GM18507 (cell line): ENCODE results near the gene CATSPERE.
"Not testable (repeated sequence)": the region's sequence is repeated elsewhere in the genome, so short reads cannot be mapped to it uniquely, and the experiment has no call there.

Source experiments
- DNase-seq: peaks from one replicate; pipeline ENCODE4 v3.0.0; 2011; ENCODE audit warnings: low read depth; ENCODE audit not compliant: insufficient read length; ENCODE audit errors: extremely low spot score
- FAIRE-seq: peaks from 2 replicates; lab custom pipeline; 2011; peaks lifted over from hg19 to GRCh38; lab: Jason Lieb, UNC

The CATSPERE gene

DNA sequence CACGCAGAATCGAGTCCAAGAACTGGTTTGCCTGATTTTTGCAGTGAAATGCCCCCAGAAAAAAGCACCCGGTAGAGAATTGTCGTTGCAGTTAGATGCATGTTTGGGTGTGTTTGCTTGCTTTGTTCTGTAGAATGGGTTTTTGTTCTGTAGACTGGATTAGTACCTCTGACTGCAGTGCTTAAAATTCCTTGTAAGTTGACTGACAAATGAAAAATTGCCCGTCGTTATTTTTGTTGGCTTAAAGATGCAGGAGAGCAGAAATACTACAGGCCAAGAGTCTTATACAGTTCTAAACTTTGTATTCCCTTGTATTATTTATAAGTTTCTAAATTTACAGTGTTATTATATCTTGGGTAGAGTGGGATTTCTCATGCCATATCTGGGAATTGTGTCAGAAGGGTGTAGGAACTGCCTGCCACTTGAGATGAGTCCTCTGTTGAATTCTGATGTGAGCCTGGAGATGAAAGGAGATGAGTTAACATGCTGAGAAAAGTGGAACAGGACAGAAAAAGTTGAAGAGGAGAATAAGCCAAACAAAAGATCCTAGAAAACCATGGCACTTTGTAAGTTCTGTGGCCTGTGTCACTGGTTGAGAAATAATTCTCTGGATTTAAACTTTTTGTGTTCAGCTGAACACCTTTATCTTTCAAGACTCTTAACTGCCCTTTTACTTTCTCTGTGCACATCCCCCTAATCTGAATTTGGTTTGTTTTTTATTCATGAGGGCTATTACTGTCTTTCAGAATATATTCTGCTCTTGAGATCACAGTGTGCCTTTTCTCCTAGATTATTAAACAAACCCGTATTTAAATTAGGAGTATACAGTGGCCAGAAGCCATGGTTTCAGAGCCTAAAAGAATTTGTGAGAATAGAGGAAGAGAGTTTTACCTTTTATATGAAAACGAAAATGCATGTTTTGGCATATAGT lies 193.3 kb downstream of the CATSPERE start:
- DNase-seq (no peak), FAIRE-seq (no peak)

- DNase-seq: no peak
- no peak for FAIRE-seq
Observed at GRCh38 chr1:244655186-244655585, 194.1 kb downstream of the CATSPERE start.

DNA sequence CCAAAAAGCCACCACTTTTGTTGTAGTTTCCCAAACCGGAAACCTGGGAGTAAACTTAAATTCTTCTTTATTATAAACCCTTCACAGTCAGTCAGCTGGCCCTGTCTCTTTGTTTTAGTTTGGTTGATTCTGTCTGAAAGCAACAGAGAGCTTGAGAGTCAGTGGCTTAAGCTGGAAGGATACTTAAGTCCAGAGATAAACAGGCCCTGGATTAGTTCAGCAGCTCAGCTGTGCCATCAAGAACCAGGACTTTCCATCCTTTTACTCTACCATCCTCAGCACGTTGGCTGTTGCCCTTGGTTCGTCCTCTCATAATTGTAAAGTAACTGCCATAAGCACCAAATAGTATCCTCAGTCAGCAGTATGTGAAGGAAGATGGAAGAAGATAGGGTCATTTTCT lies 196.3 kb downstream of the CATSPERE start:
- DNase-seq: no peak
- FAIRE-seq: no peak

DNA sequence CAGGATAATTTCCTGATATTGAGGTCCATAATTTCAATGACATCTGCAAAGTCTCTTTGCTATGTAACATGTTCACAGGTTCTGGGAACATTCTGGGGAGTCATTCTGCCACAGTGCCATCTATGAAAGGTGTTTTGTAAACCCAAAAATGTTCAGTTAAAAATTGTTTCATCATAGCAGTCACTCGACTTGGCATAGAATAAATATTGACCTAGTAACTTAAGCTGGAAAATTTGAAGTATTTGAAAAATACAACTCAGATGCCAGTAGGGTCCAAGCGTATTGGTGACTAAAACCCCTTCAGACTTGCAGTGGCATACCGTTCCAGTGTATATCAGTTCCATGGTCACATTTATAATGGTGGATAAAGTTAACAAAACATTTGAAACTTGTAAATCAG lies 198.6 kb downstream of the CATSPERE start:
- DNase-seq: no peak
- no peak for FAIRE-seq

DNA sequence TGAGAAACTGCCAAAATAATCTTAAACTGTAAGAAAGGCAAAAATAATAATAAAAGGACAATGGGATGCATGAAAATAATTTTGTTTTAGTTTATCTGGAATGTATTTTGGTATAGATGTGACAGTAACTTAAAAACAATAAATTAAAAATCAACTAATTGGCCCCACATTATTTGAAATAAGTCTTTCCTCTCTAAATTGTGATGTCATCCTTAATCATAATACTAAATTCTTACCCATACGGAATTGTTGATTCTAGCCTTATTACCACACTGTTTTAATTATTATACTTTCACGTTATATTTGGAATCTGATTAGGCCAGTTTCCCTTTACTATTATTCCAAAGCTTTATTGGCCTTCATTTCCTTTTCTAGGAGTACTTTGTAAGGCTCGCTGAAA lies 199.5 kb downstream of the CATSPERE start:
- DNase-seq (no peak), FAIRE-seq (no peak)

- not testable (repeated sequence) for DNase-seq, FAIRE-seq
Observed at GRCh38 chr1:244661569-244662312, 200.7 kb downstream of the CATSPERE start.

DNA sequence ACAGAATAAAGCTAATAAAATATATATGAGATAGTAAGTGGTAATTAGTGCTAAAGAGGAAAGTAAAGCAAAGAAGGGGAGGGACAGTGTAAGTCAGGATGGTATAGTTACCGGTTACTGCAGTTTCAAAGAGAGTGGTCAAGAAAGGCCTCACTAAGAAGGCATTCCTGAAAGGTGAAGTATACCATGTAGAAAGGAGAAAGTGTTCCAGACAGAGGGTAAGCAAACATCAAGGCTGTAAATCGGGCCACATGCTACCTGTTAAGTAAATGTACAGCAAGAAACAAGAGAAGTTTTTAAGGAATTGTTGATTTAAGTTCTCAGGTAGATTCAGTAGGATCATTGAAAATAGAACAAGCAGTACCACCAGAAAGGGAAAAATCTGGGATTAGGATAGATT lies 201.5 kb downstream of the CATSPERE start:
- FAIRE-seq: no peak

GRCh38 chr1:244664353-244664752 lies 203.3 kb downstream of the CATSPERE start:
- DNase-seq (no peak), FAIRE-seq (no peak)

More for the DNA sequence above, 201.5 kb downstream of the CATSPERE start:
- DNase-seq: no peak

DNA sequence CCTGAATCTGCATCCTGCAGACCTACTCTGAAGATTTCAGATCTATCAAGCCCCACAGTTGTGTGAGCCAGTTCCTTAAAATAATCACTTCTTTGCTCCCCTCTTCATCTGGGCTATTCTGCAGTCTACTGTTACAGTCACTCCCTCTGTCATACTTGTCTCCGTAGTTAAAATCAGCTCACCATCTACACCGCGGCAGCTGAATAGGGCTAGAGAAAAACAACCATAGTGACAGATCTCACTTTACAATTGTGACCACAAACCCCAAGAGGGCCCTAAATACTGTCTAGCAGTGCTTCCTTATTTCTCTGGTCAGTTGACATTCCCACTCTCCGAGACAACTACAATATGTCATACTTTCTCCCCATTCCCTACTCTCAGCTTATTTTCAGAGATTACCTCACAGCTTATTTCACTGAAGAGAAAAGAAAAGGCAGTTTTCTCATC lies 204.7 kb downstream of the CATSPERE start:
- DNase-seq: no peak
- FAIRE-seq: peak; percentile 78

- FAIRE-seq: not testable (repeated sequence)
Observed at GRCh38 chr1:244666672-244667418, 205.8 kb downstream of the CATSPERE start.

GRCh38 chr1:244667797-244668196 lies 206.7 kb downstream of the CATSPERE start:
- no peak for FAIRE-seq
- no peak for DNase-seq

More at GRCh38 chr1:244666672-244667418, 205.8 kb downstream of the CATSPERE start:
- DNase-seq: not testable (repeated sequence)

DNA sequence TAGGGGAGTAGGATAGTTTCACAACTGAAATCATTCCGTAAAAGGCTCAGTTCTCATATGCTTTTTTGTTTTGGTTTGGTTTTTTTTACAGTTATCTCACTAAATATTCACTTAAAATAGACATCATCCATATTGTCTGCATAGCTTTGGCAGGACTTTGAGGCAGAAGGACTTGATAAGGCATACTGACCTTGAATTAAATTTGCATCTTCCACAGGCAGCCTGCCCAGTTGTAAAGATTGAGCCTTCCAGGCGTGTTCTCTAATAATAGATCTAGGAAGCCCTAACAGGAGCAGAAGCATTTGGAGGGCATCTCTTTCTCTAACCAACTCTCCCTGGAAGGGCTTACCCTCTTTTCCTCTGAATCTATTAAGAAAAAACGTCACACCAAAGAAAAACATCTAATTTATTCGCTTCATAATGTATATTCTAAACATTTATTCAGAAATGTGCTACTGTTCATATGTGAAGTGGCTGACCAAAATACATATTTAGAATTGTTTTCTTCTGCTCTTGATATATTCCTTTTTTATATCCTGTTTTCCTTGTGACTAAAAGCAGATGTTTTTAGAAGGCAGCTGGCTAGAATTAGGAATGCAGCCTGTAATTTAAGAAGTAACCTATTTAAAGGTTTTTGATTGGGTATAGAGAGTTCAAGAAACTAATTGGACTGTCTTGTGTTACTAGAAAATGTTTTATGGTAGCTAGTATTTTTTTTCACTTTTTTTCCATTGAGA lies 212.0 kb downstream of the CATSPERE start:
- DNase-seq (no peak), FAIRE-seq (no peak)

DNA sequence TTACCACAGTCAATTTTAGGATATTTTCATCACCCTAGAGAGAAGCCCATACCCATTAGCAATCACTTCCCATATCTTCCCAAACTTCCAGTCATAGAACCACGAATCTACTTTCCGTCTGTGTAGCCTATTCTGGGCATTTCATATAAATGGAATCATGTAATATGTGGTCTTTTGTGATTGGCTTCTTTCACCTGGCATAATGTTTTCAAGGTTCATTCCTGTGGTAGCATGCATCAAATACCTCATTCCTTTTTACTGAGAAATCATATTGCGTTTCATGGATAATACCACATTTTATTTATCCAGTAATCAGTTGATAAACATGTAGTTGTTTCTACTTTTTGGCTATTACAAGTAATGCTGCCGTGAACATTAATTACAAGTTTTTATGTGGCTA lies 213.4 kb downstream of the CATSPERE start:
- DNase-seq (no peak), FAIRE-seq (no peak)

DNA sequence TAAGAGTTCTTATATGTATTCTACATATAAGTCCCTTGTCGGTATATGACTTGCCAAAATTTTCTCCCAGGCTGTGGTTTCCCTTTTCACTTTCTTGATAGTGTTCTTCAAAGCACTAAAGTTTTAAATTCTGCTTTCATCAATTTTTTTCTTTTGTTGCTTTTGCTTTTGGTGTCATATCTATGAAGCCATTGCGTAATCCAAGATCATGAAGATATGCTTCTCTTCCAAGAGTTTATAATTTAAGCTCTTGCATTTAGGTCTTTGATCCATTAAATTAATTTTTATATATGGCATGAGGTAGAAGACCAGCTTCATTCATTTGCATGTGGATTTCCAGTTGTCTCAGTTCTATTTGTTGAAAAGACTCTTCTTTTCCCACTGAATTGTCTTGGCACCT lies 214.1 kb downstream of the CATSPERE start:
- DNase-seq (no peak), FAIRE-seq (no peak)

- FAIRE-seq (no peak), DNase-seq (no peak)
Observed at GRCh38 chr1:244678697-244679096, 217.6 kb downstream of the CATSPERE start.

DNA sequence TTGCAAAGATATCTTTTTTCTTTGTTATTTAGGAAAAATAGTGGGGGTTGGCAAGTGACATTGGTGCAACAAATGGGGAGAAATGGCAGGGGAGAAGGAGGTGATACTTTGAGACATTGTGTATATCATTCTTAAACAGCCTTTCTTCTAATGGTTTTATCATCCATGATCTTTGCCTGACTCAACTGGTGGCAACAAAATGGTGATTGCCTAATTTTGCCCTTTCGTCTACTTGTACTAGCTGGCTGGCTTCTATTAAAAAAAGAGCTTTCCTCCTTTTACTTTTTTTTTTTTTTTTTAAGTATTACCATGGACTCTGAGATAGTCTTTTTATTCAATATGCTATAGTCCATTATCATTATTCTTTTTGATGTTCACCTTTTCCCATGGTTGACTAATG lies 219.6 kb downstream of the CATSPERE start:
- DNase-seq (no peak), FAIRE-seq (no peak)

GRCh38 chr1:244682087-244682486 lies 221.0 kb downstream of the CATSPERE start:
- DNase-seq, FAIRE-seq: not testable (repeated sequence)
